PFSK-1 (cell line): ENCODE results near the gene TMTC4.

Experiments used
- FOXP2 ChIP-seq: optimal IDR thresholded peaks from 2 replicates; pipeline ENCODE3; 2011; ENCODE audit warnings: borderline replicate concordance, control low read depth, inconsistent platforms; ENCODE audit not compliant: insufficient read depth; ENCODE audit errors: extremely low read length, extremely low read depth
- POLR2AphosphoS5 ChIP-seq: IDR thresholded peaks from 2 replicates; pipeline ENCODE4 v1.6.1; 2012; ENCODE audit warnings: low read depth, mild to moderate bottlenecking, control low read depth, low read length, moderate library complexity
- SIN3A ChIP-seq: IDR thresholded peaks from 2 replicates; pipeline ENCODE4 v1.6.1; 2012; ENCODE audit warnings: mild to moderate bottlenecking, low read length, moderate library complexity, borderline replicate concordance; ENCODE audit not compliant: insufficient read depth
- TAF1 ChIP-seq: IDR thresholded peaks from 2 replicates; pipeline ENCODE4 v1.6.1; 2012; ENCODE audit warnings: low read length, control low read depth, borderline replicate concordance; ENCODE audit not compliant: insufficient read depth
- TF ChIP-seq, protein P1 (sequence below), 2 experiments: IDR thresholded peaks; 2 replicates each; pipeline versions ENCODE4 v1.6.1 to v1.8.0; 2011 to 2012; ENCODE audit warnings: low read depth in 2 of 2, low read length in 2 of 2, control low read depth in 1 of 2, inconsistent platforms in 1 of 2, mild to moderate bottlenecking in 1 of 2, moderate library complexity in 1 of 2; ENCODE audit not compliant: insufficient read depth in 1 of 2

TMTC4 gene

GRCh38 chr13:100644371-100644770 lies 30.2 kb downstream of the TMTC4 start:
- TF ChIP-seq FOXP2 (no peak), TAF1 (no peak), SIN3A (no peak), POLR2AphosphoS5 (no peak)
- TF ChIP-seq, protein P1, sequence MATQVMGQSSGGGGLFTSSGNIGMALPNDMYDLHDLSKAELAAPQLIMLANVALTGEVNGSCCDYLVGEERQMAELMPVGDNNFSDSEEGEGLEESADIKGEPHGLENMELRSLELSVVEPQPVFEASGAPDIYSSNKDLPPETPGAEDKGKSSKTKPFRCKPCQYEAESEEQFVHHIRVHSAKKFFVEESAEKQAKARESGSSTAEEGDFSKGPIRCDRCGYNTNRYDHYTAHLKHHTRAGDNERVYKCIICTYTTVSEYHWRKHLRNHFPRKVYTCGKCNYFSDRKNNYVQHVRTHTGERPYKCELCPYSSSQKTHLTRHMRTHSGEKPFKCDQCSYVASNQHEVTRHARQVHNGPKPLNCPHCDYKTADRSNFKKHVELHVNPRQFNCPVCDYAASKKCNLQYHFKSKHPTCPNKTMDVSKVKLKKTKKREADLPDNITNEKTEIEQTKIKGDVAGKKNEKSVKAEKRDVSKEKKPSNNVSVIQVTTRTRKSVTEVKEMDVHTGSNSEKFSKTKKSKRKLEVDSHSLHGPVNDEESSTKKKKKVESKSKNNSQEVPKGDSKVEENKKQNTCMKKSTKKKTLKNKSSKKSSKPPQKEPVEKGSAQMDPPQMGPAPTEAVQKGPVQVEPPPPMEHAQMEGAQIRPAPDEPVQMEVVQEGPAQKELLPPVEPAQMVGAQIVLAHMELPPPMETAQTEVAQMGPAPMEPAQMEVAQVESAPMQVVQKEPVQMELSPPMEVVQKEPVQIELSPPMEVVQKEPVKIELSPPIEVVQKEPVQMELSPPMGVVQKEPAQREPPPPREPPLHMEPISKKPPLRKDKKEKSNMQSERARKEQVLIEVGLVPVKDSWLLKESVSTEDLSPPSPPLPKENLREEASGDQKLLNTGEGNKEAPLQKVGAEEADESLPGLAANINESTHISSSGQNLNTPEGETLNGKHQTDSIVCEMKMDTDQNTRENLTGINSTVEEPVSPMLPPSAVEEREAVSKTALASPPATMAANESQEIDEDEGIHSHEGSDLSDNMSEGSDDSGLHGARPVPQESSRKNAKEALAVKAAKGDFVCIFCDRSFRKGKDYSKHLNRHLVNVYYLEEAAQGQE (IDR thresholded peaks at IDR 0.05; ENCODE audit: insufficient read depth in 1 of 2, low read depth in 2 of 2, low read length in 2 of 2): no peak

- TF ChIP-seq SIN3A: no peak
- TF ChIP-seq TAF1: no peak
- TF ChIP-seq, protein P1 (IDR thresholded peaks at IDR 0.05; ENCODE audit: insufficient read depth in 1 of 2, low read depth in 2 of 2, low read length in 2 of 2): no peak
- no peak for TF ChIP-seq POLR2AphosphoS5
- TF ChIP-seq FOXP2: no peak
Observed at GRCh38 chr13:100637796-100638195, 36.8 kb downstream of the TMTC4 start.

DNA sequence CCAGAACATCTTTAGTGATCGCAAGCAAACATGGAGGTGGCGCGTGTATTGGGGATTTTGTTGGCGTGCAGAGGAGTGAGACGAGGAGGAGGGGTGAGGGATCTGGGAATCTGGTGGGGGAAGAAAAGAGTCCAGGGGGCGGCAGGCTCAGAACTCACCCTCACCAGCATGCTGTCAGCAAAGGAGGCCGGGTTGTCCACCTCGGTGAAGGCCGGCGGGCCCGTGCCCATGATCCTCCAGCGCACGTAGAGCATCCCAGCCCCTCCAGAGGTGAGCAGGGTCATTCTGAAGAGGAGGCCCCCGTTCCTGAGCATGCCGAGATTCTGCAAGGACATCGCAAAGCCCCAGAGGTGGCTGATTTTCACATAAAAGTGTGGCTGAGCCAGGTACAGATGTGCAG lies 37.2 kb downstream of the TMTC4 start:
- TF ChIP-seq TAF1 (no peak), POLR2AphosphoS5 (no peak), SIN3A (no peak), FOXP2 (no peak)
- TF ChIP-seq, protein P1 (IDR thresholded peaks at IDR 0.05; ENCODE audit: insufficient read depth in 1 of 2, low read depth in 2 of 2, low read length in 2 of 2): no peak

- TF ChIP-seq, protein P1 (IDR thresholded peaks at IDR 0.05; ENCODE audit: insufficient read depth in 1 of 2, low read depth in 2 of 2, low read length in 2 of 2): no peak
- no peak for TF ChIP-seq TAF1
- TF ChIP-seq FOXP2: no peak
- no peak for TF ChIP-seq SIN3A
- no peak for TF ChIP-seq POLR2AphosphoS5
Observed at GRCh38 chr13:100636441-100636840, 38.2 kb downstream of the TMTC4 start.

DNA sequence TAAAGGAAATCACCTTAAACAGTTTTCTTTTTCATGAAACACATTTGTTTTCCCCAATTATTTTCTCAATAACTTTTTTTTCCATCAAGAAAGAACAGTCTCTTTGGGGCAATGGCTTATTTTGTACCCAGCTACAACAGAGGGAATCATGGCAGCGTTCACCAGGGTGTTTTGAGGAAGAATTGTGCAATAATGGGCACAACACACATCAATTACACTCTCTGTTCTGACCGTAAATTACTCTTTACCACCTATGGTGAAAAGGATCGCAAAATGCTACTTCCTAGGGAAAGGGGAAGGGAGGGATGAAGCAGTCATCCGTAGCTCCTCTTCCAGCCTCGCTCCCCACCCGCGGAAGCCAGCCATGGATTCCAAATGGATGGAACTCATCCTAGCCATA lies 38.6 kb downstream of the TMTC4 start:
- TF ChIP-seq TAF1 (no peak), POLR2AphosphoS5 (no peak), SIN3A (no peak), FOXP2 (no peak)
- TF ChIP-seq, protein P1 (IDR thresholded peaks at IDR 0.05; ENCODE audit: insufficient read depth in 1 of 2, low read depth in 2 of 2, low read length in 2 of 2): no peak
